ENCODE measurements around the gene ALKBH6. TPM values are rescaled to one million over a fixed set of nuclear protein-coding genes. Genes with fewer than 3 reads are reported as not detected.

ALKBH6 gene
- total RNA-seq, 2 donors from 2014 or later = 36.3 to 38.7 TPM

- Histone ChIP-seq H3K27ac (ENCODE audit: low read depth, low read length) (no peak overlapping the region), H3K27me3 (ENCODE audit: control insufficient read depth, insufficient read depth, low read length, poor library complexity, severe bottlenecking) (no peaks in the 10 kb centered on the region), H3K4me1 (ENCODE audit: control insufficient read depth, insufficient read depth, low read length) (peaks cover 3% of the 10 kb centered on the region), H3K9ac (ENCODE audit: extremely low read depth, low read length, poor library complexity, severe bottlenecking) (peak overlapping the region; percentile 16), H3K36me3 (ENCODE audit: control insufficient read depth, insufficient read depth, low read length) (peaks cover 22% of the 10 kb centered on the region), H3K4me3 (ENCODE audit: low read length) (peak overlapping the region; percentile 31), H3K9me3 (ENCODE audit: control insufficient read depth, low read length) (no peaks in the 10 kb centered on the region)
- TF ChIP-seq CTCF (conservative IDR thresholded peaks at IDR 0.05) = no peak
- H3K9me3 Mint-ChIP-seq = no peaks in the 10 kb centered on the region
- WGBS, 2 experiments (ENCODE audit: insufficient coverage in 1 of 2, insufficient read length in 1 of 2) = 92 to 95% methylated on average over 2 to 5 of the region's 6 CpGs
- no peaks in the 10 kb centered on the region for H3K27me3 Mint-ChIP-seq (ENCODE audit: insufficient read depth)
- peaks cover 17% of the 10 kb centered on the region for H3K4me1 Mint-ChIP-seq
- H3K4me3 Mint-ChIP-seq = no peak overlapping the region
- H3K27ac Mint-ChIP-seq = peak overlapping the region; percentile 67
- H3K36me3 Mint-ChIP-seq (ENCODE audit: low read depth) = peaks cover 34% of the 10 kb centered on the region
- DNase-seq = no peak
Measured at GRCh38 chr19:36059180-36059910, 45.3 kb upstream of the ALKBH6 start.

GRCh38 chr19:36058481-36059179 lies 44.6 kb upstream of the ALKBH6 start:
- Histone ChIP-seq H3K27ac (ENCODE audit: low read depth, low read length) (no peak overlapping the region), H3K4me1 (ENCODE audit: control insufficient read depth, insufficient read depth, low read length) (peaks cover 3% of the 10 kb centered on the region), H3K4me3 (ENCODE audit: low read length) (peak overlapping the region; percentile 31), H3K36me3 (ENCODE audit: control insufficient read depth, insufficient read depth, low read length) (peaks cover 17% of the 10 kb centered on the region), H3K9ac (ENCODE audit: extremely low read depth, low read length, poor library complexity, severe bottlenecking) (peak overlapping the region; percentile 13), H3K27me3 (ENCODE audit: control insufficient read depth, insufficient read depth, low read length, poor library complexity, severe bottlenecking) (no peaks in the 10 kb centered on the region), H3K9me3 (ENCODE audit: control insufficient read depth, low read length) (no peaks in the 10 kb centered on the region)
- 93 to 95% methylated on average over 8 to 12 of the region's 12 CpGs for WGBS, 2 experiments (ENCODE audit: insufficient coverage in 1 of 2, insufficient read length in 1 of 2)
- no peak for TF ChIP-seq CTCF (conservative IDR thresholded peaks at IDR 0.05)
- DNase-seq = no peak
- H3K4me1 Mint-ChIP-seq = peaks cover 19% of the 10 kb centered on the region
- no peaks in the 10 kb centered on the region for H3K9me3 Mint-ChIP-seq
- peaks cover 28% of the 10 kb centered on the region for H3K36me3 Mint-ChIP-seq (ENCODE audit: low read depth)
- no peak overlapping the region for H3K4me3 Mint-ChIP-seq
- H3K27ac Mint-ChIP-seq = peak overlapping the region; percentile 67
- peaks cover under 1% of the 10 kb centered on the region for H3K27me3 Mint-ChIP-seq (ENCODE audit: insufficient read depth)

- no peak for TF ChIP-seq CTCF (conservative IDR thresholded peaks at IDR 0.05)
- H3K36me3 ChIP-seq (ENCODE audit: control insufficient read depth, insufficient read depth, low read length) = no peaks in the 10 kb centered on the region
- Mint-ChIP-seq H3K4me1 (peaks cover 30% of the 10 kb centered on the region), H3K36me3 (ENCODE audit: low read depth) (peaks cover 16% of the 10 kb centered on the region), H3K27me3 (ENCODE audit: insufficient read depth) (peaks cover 2% of the 10 kb centered on the region), H3K4me3 (peak within 1 kb of the TSS; percentile 83), H3K9me3 (no peaks in the 10 kb centered on the region), H3K27ac (peak within 1 kb of the TSS; percentile 99)
- peak within 1 kb of the TSS; percentile 74 for H3K9ac ChIP-seq (ENCODE audit: extremely low read depth, low read length, poor library complexity, severe bottlenecking)
- peak within 1 kb of the TSS; percentile 90 for H3K4me3 ChIP-seq (ENCODE audit: low read length)
- DNase-seq = peak; percentile 97
- H3K4me1 ChIP-seq (ENCODE audit: control insufficient read depth, insufficient read depth, low read length) = peaks cover 3% of the 10 kb centered on the region
- H3K9me3 ChIP-seq (ENCODE audit: control insufficient read depth, low read length) = no peaks in the 10 kb centered on the region
- H3K27me3 ChIP-seq (ENCODE audit: control insufficient read depth, insufficient read depth, low read length, poor library complexity, severe bottlenecking) = no peaks in the 10 kb centered on the region
- H3K27ac ChIP-seq (ENCODE audit: low read depth, low read length) = peak within 1 kb of the TSS; percentile 96
- WGBS, 2 experiments (ENCODE audit: insufficient coverage in 1 of 2, insufficient read length in 1 of 2) = 0% methylated on average over 25 to 76 of the region's 76 CpGs
Measured at GRCh38 chr19:36054733-36055686, 41.0 kb upstream of the ALKBH6 start, which contains the start of gene WDR62. WDR62 (plus strand) TSS chr19:36054897; CDS start chr19:36054972, 75 bp downstream.
